Neural cell (in vitro differentiated cells): ENCODE results near the gene SPAM1. TPM values are rescaled to one million over a fixed set of nuclear protein-coding genes. Genes with fewer than 3 reads are reported as not detected.

ENCODE experiments used
- H2AFZ ChIP-seq: fragments of 200-600, 300-800 bp; sonication (generic), shearing (Covaris generic); 2 replicates; pipeline ENCODE4 v1.6.0; 2014; ENCODE audit warnings: low read depth, mild to moderate bottlenecking, antibody characterized with exemption, low read length, moderate library complexity
- H3F3A ChIP-seq: fragments of 200-600 bp; shearing (Covaris generic); 2 replicates; pipeline ENCODE4 v1.6.1; 2016; ENCODE audit warnings: mild to moderate bottlenecking, moderate library complexity, mixed read lengths, antibody characterized with exemption, low read length; ENCODE audit not compliant: insufficient read depth, poor library complexity, severe bottlenecking
- H3K27ac ChIP-seq: fragments of 200-600, 300-800 bp; sonication (generic), shearing (Covaris generic); 2 replicates; pipeline ENCODE4 v1.5.1; 2014; ENCODE audit warnings: mild to moderate bottlenecking, low read length, moderate library complexity
- H3K27me3 ChIP-seq: fragments of 300-800, 200-600 bp; sonication (generic), shearing (Covaris generic); 2 replicates; pipeline ENCODE4 v1.6.0; 2014; ENCODE audit warnings: mild to moderate bottlenecking, low read depth, low read length, moderate library complexity; ENCODE audit not compliant: insufficient read depth
- H3K36me3 ChIP-seq: fragments of 300-800, 200-600 bp; sonication (generic), shearing (Covaris generic); 2 replicates; pipeline ENCODE4 v1.5.1; 2014; ENCODE audit warnings: mild to moderate bottlenecking, antibody characterized with exemption, low read length, moderate library complexity; ENCODE audit not compliant: insufficient read depth
- H3K4me2 ChIP-seq: fragments of 300-800, 200-600 bp; sonication (generic), shearing (Covaris generic); 2 replicates; pipeline ENCODE4 v1.6.0; 2014; ENCODE audit warnings: mild to moderate bottlenecking, low read length
- H3K4me3 ChIP-seq: fragments of 300-800, 200-600 bp; sonication (generic), shearing (Covaris generic); 2 replicates; pipeline ENCODE4 v1.5.1; 2014; ENCODE audit warnings: mild to moderate bottlenecking, low read length, moderate library complexity
- H3K79me2 ChIP-seq: fragments of 200-600 bp; shearing (Covaris generic); replicated peaks from 2 replicates; pipeline ENCODE4 v1.6.0; 2014; ENCODE audit warnings: mild to moderate bottlenecking, low read length, moderate library complexity; ENCODE audit not compliant: insufficient read depth
- H3K9ac ChIP-seq: fragments of 300-800, 200-600 bp; sonication (generic), shearing (Covaris generic); 2 replicates; pipeline ENCODE4 v1.6.1; 2016; ENCODE audit warnings: mild to moderate bottlenecking, low read length, mixed read lengths
- H3K9me2 ChIP-seq: fragments of 200-600 bp; shearing (Covaris generic); 2 replicates; pipeline ENCODE4 v1.6.1; 2016; ENCODE audit warnings: mild to moderate bottlenecking, low read length, mixed read lengths; ENCODE audit not compliant: insufficient read depth
- H3K9me3 ChIP-seq: fragments of 200-600, 300-800 bp; sonication (generic), shearing (Covaris generic); 2 replicates; pipeline ENCODE4 v1.6.1; 2016; ENCODE audit warnings: mild to moderate bottlenecking, mixed run types, low read length, moderate library complexity, mixed read lengths
- H4K20me1 ChIP-seq: fragments of 200-600 bp; shearing (Covaris generic); 2 replicates; pipeline ENCODE4 v1.6.1; 2016; ENCODE audit warnings: mild to moderate bottlenecking, mixed run types; ENCODE audit not compliant: insufficient read depth
- EP300 ChIP-seq: fragments of 450-650 bp; conservative IDR thresholded peaks from 2 replicates; pipeline ENCODE4 v1.6.1; 2014; ENCODE audit warnings: antibody characterized with exemption, mild to moderate bottlenecking, moderate library complexity; ENCODE audit not compliant: poor library complexity, severe bottlenecking
- EZH2 ChIP-seq: fragments of 200-600, 300-800 bp; shearing (Covaris generic), sonication (generic); IDR thresholded peaks from 2 replicates; pipeline ENCODE4 v1.6.1; 2014; ENCODE audit warnings: antibody characterized with exemption, low read length, borderline replicate concordance, mild to moderate bottlenecking; ENCODE audit not compliant: insufficient read depth, poor library complexity, severe bottlenecking
- MXI1 ChIP-seq: fragments of 450-650 bp; conservative IDR thresholded peaks from 2 replicates; pipeline ENCODE4 v1.6.1; 2014; ENCODE audit warnings: antibody characterized with exemption, mild to moderate bottlenecking; ENCODE audit not compliant: poor library complexity, severe bottlenecking
- POLR2AphosphoS5 ChIP-seq: IDR thresholded peaks from 2 replicates; pipeline ENCODE4 v1.6.1; 2012
- RAD21 ChIP-seq: fragments of 450-650 bp; conservative IDR thresholded peaks from 2 replicates; pipeline ENCODE4 v1.6.1; 2014; ENCODE audit warnings: antibody characterized with exemption, mild to moderate bottlenecking, moderate library complexity
- SMC3 ChIP-seq: fragments of 450-650 bp; conservative IDR thresholded peaks from 2 replicates; pipeline ENCODE4 v1.6.1; 2014; ENCODE audit warnings: antibody characterized with exemption, mild to moderate bottlenecking, moderate library complexity; ENCODE audit not compliant: poor library complexity
- TAF1 ChIP-seq: IDR thresholded peaks from 2 replicates; pipeline ENCODE4 v1.6.1; 2012; ENCODE audit warnings: low read depth
- polyA plus RNA-seq: library from polyadenylated mRNA; depleted of rRNA; stranded (reverse); fragments of >200 nt; gene quantifications from 2 replicates; pipeline ENCODE4 v1.2.3, GENCODE V29; 2014
- TF ChIP-seq, protein P1 (sequence below): IDR thresholded peaks from 2 replicates; pipeline ENCODE4 v1.6.1; 2012; ENCODE audit warnings: borderline replicate concordance
- TF ChIP-seq, protein P2 (sequence below): fragments of 450-650 bp; IDR thresholded peaks from 2 replicates; pipeline ENCODE4 v1.5.1; 2014; ENCODE audit warnings: antibody characterized with exemption, mild to moderate bottlenecking, moderate library complexity; ENCODE audit not compliant: poor library complexity, severe bottlenecking

SPAM1 gene
- polyA plus RNA-seq, 1 donor from 2014 or later = not detected

DNA sequence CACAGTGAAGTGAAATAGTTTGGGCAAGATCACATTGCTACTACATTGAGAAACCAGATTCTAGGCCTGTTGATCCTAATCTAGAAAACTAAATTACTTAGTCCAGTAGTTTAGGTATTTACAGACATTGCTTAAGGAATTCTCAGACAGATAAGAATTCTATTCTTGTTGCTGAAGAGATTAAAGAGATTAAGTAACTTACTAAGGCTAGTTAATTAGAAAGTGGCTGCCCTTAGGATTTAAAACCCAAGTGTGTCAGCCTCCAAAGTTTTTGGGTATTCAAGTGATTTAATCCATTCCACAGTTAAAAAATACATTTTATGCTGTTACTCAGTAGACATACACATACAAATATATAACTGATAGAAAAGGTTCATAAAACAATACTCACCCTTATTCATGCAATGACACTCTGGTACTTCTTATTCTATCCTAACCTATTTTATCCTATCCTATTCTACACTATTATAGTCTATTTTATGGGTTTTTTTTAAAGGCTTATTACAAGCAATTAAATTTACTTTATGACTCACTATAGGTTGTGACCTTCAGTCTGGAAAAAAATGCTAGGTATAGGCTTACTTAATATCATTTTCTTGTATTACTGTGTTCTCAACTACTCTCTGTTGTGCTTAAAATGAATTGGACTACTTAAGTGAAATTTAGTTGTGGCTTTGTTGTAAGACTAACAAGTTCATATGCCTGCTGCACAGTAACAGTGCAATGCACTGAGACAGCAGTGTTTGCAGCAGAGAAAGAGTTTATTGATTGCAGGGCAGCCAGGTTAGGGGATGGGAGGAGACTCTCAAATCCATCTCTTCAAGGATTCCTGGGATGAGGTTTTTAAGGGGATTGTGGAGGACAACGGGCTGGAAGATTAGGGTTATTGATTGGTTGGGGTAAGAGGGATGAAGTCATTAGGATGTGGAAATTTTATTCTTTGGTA lies 10.7 kb downstream of the SPAM1 start:
- no peak overlapping the region for H3K9ac ChIP-seq
- H3K9me2 ChIP-seq = no peaks in the 10 kb centered on the region
- H3K27ac ChIP-seq = no peak overlapping the region
- TF ChIP-seq SMC3 (no peak), EP300 (no peak), EZH2 (no peak)
- H3K27me3 ChIP-seq = no peaks in the 10 kb centered on the region
- no peak overlapping the region for H3K4me3 ChIP-seq
- H3K36me3 ChIP-seq = no peaks in the 10 kb centered on the region
- no peaks in the 10 kb centered on the region for H4K20me1 ChIP-seq
- no peaks in the 10 kb centered on the region for H3F3A ChIP-seq
- no peak overlapping the region for H2AFZ ChIP-seq
- H3K9me3 ChIP-seq = no peaks in the 10 kb centered on the region
- H3K79me2 ChIP-seq = no peaks in the 10 kb centered on the region
- H3K4me2 ChIP-seq = no peak overlapping the region

DNA sequence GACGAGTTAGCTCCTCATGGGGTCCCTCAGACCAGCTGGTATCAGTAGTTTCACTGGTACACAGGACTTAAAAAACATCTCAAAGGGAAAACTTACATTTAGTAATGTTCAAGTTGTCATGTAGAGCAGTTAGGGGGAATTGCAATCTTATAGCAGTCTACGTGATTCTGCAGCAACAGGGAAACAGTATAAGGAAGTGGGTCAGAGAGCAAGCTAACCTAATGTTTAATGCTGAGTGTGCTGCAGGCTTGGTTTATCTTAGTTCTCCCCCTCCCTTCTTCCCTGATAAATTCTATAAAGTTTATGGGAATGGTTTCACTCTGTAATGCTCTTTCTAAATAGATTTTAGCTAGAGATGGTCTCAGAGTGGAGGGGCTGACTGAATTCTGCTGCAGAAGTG lies 11.3 kb downstream of the SPAM1 start:
- H4K20me1 ChIP-seq = no peaks in the 10 kb centered on the region
- H3K9me3 ChIP-seq = no peaks in the 10 kb centered on the region
- H3K4me2 ChIP-seq = no peak overlapping the region

More for the DNA sequence above, 11.3 kb downstream of the SPAM1 start:
- Histone ChIP-seq H3K4me3 (no peak overlapping the region), H3K9ac (no peak overlapping the region), H3F3A (no peaks in the 10 kb centered on the region), H3K27me3 (no peaks in the 10 kb centered on the region), H3K9me2 (no peaks in the 10 kb centered on the region), H2AFZ (no peak overlapping the region), H3K27ac (no peak overlapping the region), H3K79me2 (no peaks in the 10 kb centered on the region), H3K36me3 (no peaks in the 10 kb centered on the region)
- TF ChIP-seq SMC3 (no peak), MXI1 (no peak), TAF1 (no peak), EZH2 (no peak), RAD21 (no peak), POLR2AphosphoS5 (no peak), EP300 (no peak)
- TF ChIP-seq, protein P1, sequence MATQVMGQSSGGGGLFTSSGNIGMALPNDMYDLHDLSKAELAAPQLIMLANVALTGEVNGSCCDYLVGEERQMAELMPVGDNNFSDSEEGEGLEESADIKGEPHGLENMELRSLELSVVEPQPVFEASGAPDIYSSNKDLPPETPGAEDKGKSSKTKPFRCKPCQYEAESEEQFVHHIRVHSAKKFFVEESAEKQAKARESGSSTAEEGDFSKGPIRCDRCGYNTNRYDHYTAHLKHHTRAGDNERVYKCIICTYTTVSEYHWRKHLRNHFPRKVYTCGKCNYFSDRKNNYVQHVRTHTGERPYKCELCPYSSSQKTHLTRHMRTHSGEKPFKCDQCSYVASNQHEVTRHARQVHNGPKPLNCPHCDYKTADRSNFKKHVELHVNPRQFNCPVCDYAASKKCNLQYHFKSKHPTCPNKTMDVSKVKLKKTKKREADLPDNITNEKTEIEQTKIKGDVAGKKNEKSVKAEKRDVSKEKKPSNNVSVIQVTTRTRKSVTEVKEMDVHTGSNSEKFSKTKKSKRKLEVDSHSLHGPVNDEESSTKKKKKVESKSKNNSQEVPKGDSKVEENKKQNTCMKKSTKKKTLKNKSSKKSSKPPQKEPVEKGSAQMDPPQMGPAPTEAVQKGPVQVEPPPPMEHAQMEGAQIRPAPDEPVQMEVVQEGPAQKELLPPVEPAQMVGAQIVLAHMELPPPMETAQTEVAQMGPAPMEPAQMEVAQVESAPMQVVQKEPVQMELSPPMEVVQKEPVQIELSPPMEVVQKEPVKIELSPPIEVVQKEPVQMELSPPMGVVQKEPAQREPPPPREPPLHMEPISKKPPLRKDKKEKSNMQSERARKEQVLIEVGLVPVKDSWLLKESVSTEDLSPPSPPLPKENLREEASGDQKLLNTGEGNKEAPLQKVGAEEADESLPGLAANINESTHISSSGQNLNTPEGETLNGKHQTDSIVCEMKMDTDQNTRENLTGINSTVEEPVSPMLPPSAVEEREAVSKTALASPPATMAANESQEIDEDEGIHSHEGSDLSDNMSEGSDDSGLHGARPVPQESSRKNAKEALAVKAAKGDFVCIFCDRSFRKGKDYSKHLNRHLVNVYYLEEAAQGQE = no peak
- TF ChIP-seq, protein P2, sequence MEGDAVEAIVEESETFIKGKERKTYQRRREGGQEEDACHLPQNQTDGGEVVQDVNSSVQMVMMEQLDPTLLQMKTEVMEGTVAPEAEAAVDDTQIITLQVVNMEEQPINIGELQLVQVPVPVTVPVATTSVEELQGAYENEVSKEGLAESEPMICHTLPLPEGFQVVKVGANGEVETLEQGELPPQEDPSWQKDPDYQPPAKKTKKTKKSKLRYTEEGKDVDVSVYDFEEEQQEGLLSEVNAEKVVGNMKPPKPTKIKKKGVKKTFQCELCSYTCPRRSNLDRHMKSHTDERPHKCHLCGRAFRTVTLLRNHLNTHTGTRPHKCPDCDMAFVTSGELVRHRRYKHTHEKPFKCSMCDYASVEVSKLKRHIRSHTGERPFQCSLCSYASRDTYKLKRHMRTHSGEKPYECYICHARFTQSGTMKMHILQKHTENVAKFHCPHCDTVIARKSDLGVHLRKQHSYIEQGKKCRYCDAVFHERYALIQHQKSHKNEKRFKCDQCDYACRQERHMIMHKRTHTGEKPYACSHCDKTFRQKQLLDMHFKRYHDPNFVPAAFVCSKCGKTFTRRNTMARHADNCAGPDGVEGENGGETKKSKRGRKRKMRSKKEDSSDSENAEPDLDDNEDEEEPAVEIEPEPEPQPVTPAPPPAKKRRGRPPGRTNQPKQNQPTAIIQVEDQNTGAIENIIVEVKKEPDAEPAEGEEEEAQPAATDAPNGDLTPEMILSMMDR = no peak
